ENCODE measurements around the gene NR5A2.
A peak's percentile ranks its signal among the peaks of the same experiment; 100 is the strongest.
"Not testable (repeated sequence)": the region's sequence is repeated elsewhere in the genome, so short reads cannot be mapped to it uniquely, and the experiment has no call there.

NR5A2 gene

GRCh38 chr1:200179781-200180160 is 152.3 kb downstream of the NR5A2 start:
- no peak for DNase-seq (ENCODE audit: low read depth in 2 of 2)
- no peak overlapping the region for H3K4me3 ChIP-seq (replicated peaks in 1 of 2; ENCODE audit: low read depth in 2 of 2, low read length in 2 of 2)
- TF ChIP-seq CTCF (IDR thresholded peaks at IDR 0.05; ENCODE audit: low read depth, low read length): no peak

- no peak overlapping the region for H3K4me3 ChIP-seq (replicated peaks in 1 of 2; ENCODE audit: low read depth in 2 of 2, low read length in 2 of 2)
- DNase-seq (ENCODE audit: low read depth in 2 of 2): peak; percentile 71 to 76
- no peak for TF ChIP-seq CTCF (IDR thresholded peaks at IDR 0.05; ENCODE audit: low read depth, low read length)
Measured at GRCh38 chr1:200180821-200181220, 153.3 kb downstream of the NR5A2 start.

DNA sequence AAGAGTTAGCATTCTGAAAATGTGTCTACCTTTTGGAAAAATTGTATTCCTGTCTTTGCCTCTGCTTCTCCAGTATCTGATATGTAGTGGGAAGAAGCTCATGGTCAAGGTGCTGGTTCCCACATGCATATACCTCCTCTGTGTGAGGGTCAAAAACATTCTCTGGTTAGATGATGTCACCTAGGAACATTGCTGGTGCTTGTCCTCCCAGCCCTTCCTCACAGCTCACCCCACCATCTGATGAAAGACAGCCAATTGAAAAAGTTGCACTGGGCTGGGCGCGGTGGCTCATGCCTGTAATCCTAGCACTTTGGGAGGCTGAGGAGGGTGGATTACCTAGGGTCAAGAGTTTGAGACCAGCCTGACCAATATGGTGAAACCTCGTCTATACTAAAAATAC is 154.4 kb downstream of the NR5A2 start:
- TF ChIP-seq CTCF (IDR thresholded peaks at IDR 0.05; ENCODE audit: low read depth, low read length): no peak
- H3K4me3 ChIP-seq (replicated peaks in 1 of 2; ENCODE audit: low read depth in 2 of 2, low read length in 2 of 2): no peak overlapping the region
- no peak for DNase-seq (ENCODE audit: low read depth in 2 of 2)

DNA sequence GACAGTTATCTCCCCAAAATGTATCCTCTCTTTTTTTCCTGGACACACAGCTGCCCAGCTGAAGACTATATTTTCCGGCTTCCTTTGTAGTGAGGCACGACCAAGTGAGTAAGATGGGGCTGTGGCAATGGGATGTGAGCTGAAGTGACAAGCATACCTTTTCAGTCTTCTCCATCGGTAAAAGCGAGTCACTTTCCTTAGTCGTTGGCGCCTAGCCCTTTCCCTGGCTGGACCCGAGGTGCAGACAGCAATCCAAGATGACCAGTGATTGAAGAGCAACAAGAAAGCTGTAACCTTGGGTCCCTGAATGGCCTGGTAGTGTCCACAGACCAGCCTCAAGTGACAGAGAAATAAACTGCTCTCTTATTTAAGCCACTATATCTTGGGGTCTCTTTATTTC is 155.2 kb downstream of the NR5A2 start:
- no peak for DNase-seq (ENCODE audit: low read depth in 2 of 2)
- no peak overlapping the region for H3K4me3 ChIP-seq (replicated peaks in 1 of 2; ENCODE audit: low read depth in 2 of 2, low read length in 2 of 2)
- no peak for TF ChIP-seq CTCF (IDR thresholded peaks at IDR 0.05; ENCODE audit: low read depth, low read length)

DNA sequence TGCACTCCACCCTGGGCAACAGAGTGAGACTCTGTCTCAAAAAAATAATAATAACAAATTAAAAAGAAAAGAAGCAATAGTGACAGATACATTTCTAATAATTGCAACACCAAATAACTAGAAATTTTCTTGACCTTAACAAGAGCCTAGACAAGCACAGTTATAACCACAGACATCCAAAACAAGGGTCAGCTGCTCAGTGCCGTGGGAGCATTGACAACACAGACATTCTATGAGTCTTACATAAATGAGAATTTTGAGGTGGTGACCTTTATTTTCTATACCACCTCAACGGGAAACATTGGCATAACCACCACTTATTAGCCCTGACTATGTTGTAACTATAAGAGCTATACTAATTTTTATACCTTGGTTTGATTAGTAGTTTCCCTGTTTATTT is 156.1 kb downstream of the NR5A2 start:
- DNase-seq (ENCODE audit: low read depth in 2 of 2): peak in 1 of 2 donors; percentile 25
- no peak for TF ChIP-seq CTCF (IDR thresholded peaks at IDR 0.05; ENCODE audit: low read depth, low read length)
- H3K4me3 ChIP-seq (replicated peaks in 1 of 2; ENCODE audit: low read depth in 2 of 2, low read length in 2 of 2): no peak overlapping the region

- DNase-seq (ENCODE audit: low read depth in 2 of 2): peak; percentile 79 to 88
- no peak overlapping the region for H3K4me3 ChIP-seq (replicated peaks in 1 of 2; ENCODE audit: low read depth in 2 of 2, low read length in 2 of 2)
- no peak for TF ChIP-seq CTCF (IDR thresholded peaks at IDR 0.05; ENCODE audit: low read depth, low read length)
Measured at GRCh38 chr1:200184196-200184595, 156.7 kb downstream of the NR5A2 start.

DNA sequence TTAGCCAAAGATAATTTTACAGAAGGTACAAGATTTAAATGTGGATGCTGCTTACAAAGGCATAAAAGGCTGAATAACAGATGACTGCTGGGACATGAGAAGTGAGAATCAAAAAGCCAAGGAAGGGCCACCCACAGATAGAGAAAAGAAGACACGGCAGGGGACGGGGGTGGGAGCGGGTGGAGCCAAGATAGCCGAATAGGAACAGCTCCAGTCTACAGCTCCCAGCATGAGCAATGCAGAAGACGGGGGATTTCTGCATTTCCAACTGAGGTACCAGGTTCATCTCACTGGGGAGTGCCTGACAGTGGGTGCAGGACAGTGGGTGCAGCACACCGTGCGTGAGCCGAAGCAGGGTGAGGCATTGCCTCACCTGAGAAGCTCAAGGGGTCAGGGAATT is 157.7 kb downstream of the NR5A2 start:
- not testable (repeated sequence) for DNase-seq (ENCODE audit: low read depth in 2 of 2); H3K4me3 ChIP-seq (replicated peaks in 1 of 2; ENCODE audit: low read depth in 2 of 2, low read length in 2 of 2)

DNA sequence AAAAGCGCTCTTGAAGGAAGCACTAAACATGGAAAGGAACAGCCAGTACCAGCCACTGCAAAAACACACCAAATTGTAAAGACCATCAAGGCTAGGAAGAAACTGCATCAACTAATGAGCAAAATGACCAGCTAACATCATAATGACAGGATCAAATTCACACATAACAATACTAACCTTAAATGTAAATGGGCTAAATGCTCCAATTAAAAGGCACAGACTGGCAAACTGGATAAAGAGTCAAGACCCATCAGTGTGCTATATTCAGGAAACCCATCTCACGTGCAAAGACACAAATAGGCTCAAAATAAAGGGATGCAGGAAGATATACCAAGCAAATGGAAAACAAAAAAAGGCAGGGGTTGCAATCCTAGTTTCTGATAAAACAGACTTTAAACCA is 159.8 kb downstream of the NR5A2 start:
- not testable (repeated sequence) for H3K4me3 ChIP-seq (replicated peaks in 1 of 2; ENCODE audit: low read depth in 2 of 2, low read length in 2 of 2); DNase-seq (ENCODE audit: low read depth in 2 of 2)

All from cardiac fibroblast (primary cell).